ENCODE results near the gene DACT2.
"Not testable (repeated sequence)": the region's sequence is repeated elsewhere in the genome, so short reads cannot be mapped to it uniquely, and the experiment has no call there.

The DACT2 gene, protein sequence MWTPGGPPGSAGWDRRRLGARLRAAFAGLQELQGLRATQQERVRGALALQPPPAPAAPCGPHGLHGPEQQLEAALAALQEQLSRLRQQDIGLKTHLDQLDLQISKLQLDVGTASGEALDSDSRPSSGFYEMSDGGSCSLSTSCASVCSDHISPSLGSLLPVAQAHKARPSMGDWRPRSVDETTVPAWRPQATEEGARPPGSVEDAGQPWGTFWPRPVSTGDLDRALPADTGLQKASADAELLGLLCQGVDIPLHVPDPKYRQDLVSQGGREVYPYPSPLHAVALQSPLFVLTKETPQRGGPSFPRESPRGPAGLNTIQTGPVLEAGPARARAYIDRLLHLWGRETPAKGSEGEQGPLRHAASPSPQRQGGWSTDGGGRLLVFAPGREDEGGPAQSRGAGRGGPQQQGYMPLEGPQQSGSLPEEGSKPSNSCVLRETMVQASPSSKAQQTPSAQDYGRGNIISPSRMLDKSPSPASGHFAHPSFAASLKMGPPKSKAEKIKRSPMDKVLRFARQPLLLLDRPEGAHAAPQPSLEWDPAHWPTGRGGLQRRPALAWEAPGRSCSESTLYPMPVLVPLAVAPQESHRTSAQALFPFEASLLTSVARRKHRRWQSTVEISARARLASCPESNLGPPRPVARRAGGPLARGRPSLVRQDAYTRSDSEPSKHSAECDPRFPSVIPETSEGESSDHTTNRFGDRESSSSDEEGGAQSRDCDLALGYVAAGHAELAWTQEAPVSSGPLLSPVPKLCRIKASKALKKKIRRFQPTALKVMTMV

GRCh38 chr6:168319279-168320111, at the start of gene DACT2:
Gene DACT2, minus strand, starts transcription at chr6:168319777. Its CDS starts 144 bp downstream, at chr6:168319633.
- no peak for DNase-seq

DNA sequence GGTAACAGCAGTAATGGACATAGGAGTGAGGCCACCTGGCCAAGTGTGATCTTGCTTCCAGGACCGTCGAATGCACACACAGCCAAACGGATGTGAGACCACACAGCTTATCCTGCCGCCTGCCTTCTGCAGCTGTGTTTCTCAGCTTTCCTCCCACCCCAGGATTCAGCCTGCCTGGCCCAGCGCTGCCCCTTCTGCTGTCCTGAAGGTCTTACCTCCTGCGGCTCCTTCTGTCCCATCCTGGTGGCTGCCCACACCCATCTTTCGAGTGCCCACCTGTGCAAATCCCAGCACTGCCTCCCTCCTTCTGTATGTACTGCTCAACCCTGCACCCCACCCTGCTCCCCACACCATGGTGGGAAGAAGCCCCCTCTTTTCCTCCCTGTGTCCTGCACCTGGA, 49.4 kb upstream of the DACT2 start:
- DNase-seq: no peak

DNA sequence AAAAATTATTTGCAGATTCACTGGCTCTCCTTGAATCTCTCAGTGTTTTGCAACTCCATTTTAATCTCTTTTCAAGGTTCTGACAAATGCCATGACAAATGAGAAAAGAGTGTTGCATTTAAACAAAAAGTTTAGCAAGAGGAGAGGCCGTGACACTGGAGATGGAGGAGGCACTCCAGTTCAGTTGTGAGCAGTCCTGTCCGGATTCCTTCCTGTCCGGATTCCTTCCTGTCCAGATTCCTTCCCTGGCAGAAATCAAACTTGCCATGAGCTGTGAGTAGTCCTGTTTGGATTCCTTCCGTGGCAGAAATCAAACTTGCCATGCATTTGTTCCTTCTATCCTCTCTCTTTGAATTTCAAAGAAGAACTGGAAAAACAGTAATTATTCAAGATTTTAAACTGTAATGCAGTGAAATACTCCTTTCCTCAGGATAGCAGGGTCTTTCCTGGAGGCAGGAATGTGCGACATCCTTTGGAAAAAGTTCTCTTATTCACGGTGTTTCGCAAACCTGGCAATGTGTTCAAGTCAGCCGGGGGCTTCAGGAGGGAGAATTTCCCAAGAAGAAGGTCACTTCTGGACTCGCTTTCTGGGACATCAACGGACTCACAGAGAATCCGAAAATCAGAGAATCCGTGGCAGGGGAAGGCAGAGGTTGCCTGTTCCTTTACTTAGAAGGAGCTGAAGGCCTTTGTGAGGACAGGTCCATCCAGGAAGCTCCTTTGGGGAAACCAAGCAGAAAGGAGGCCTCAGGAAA, 48.7 kb upstream of the DACT2 start:
- no peak for DNase-seq

GRCh38 chr6:168367285-168367751, 47.7 kb upstream of the DACT2 start:
- DNase-seq: no peak

- DNase-seq: no peak
Observed at GRCh38 chr6:168366473-168366872, 46.9 kb upstream of the DACT2 start.

- no peak for DNase-seq
Observed at GRCh38 chr6:168365422-168366165, 46.0 kb upstream of the DACT2 start.

- DNase-seq: no peak
Observed at GRCh38 chr6:168364793-168365421, 45.3 kb upstream of the DACT2 start.

DNA sequence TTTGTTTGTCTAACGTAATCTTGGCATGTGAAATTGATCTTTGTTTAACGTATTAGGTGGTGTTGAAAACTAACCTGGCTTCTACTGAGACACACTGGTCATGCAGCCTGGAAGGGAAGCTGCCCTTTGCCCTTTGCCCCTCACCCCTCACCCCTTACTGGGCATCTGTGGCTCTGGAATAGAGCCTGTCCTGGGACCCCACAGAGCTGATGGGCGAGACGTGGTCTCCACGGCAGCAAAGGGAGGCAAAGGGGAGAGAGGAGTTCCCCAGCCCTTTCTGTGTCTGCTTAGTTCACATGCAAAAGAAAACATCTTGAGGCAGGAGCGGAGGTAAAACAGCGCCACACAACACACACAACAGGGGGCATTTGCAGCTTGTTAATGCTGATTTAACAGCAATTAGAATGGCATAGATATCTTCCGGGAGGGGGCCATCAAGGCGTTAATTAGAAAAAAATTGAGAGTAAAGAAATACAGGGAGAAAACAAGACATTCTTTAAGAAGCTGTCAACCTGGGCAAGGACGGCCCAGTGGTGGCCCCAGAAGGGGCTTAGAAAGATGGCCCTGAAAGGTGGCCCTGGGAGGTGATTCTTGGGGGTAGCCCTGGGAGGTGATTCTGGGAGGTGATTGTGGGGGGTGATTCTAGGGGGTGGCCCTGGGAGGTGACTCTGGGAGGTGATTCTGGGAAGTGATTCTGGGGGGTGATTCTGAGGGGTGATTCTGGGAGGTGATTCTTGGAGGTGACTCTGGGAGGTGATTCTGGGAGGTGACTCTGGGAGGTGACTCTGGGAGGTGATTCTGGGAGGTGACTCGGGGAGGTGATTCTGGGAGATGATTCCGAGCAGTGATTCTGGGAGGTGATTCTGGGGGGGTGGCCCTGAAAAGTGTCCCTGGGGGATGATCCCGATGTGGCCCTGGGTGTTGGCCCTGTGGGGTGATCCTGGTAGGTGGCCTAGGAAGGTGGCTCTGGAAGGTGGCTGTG, 44.5 kb upstream of the DACT2 start:
- no peak for DNase-seq

DNA sequence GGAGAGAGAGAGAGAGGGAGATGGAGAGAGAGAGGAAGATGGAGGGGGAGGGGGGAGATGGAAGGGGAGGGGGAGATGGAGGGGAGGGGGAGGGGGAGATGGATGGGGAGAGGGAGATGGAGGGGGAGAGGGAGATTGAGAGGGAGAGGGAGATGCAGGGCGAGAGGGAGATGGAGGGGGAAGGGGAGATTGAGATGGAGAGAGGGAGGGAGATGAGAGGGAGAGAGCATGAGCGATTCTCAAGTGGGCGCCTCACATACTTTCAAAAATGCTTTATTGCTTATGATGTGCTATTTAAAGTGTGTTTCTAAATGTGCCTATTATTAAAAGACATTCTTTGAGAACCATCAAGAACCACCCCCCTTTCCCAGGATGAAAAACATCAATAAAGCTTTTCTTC, 43.7 kb upstream of the DACT2 start:
- DNase-seq: no peak

DNA sequence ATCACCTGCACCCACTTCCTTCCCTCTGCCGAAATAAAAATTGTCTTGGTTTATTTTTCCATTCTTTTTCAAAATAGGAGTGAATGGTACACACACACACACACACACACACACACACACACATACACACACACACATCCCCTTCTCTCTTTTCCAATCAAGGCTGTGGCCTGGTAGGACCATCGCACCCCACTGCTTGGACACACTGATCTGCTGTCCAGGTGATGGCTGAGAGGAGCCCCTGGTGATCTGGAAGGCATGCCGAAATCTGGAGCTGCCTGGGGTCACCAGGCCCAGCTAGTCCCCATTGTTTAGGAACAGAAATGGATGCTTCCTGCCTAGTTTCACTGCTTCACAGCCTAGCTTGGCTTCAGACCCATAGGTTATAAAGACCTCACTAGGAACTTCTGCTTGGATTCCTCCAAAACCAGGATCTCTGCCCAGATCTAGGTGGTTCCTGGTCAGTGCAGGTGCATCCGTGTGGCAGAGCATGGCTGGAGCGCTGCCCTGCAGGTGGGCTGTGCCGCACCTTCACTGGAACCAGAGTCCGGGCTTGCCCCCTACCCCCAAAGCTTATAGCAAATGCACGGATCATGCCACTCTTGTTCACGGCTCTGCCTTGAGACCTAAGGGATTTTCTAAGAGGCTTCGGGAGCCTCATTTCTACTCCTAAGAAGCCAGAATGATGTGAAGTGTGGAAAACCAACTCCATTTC, 42.9 kb upstream of the DACT2 start:
- no peak for DNase-seq

- no peak for DNase-seq
Observed at GRCh38 chr6:168361766-168362165, 42.2 kb upstream of the DACT2 start.

- DNase-seq: no peak
Observed at GRCh38 chr6:168359794-168360193, 40.2 kb upstream of the DACT2 start.

- no peak for DNase-seq
Observed at GRCh38 chr6:168358842-168359420, 39.4 kb upstream of the DACT2 start.

DNA sequence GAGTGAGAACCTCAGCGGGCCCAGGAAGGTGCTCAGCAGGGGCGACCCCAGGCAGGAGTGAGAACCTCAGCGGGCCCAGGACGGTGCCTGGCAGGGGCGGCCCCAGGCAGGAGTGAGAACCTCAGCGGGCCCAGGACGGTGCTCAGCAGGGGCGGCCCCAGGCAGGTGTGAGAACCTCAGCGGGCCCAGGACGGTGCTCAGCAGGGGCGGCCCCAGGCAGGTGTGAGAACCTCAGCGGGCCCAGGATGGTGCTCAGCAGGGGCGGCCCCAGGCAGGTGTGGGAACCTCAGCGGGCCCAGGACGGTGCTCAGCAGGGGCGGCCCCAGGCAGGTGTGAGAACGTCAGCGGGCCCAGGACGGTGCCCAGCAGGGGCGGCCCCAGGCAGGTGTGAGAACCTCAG, 37.3 kb upstream of the DACT2 start:
- DNase-seq: not testable (repeated sequence)

GRCh38 chr6:168355716-168356522, 36.3 kb upstream of the DACT2 start:
- DNase-seq: no peak

GRCh38 chr6:168354338-168354737, 34.8 kb upstream of the DACT2 start:
- no peak for DNase-seq

DNA sequence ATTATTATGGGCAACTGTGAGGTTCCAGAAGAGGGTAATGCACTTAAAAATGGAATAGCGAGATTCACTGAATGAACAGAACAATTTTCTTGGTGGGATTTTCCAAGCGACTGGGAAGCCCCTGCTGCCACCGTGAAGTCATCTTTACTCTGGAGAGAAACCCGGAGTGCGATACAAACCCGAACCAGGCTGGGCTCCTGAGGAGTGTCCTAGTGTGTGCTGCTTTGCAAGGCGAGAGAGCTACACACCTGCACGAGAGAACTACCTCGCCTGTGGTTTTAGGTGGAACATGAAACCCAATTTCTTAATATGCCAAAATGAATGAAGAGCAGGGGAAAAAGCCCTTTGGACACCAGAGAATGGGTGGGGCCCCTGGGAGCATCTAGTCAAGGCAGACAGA, 33.5 kb upstream of the DACT2 start:
- DNase-seq: no peak

DNA sequence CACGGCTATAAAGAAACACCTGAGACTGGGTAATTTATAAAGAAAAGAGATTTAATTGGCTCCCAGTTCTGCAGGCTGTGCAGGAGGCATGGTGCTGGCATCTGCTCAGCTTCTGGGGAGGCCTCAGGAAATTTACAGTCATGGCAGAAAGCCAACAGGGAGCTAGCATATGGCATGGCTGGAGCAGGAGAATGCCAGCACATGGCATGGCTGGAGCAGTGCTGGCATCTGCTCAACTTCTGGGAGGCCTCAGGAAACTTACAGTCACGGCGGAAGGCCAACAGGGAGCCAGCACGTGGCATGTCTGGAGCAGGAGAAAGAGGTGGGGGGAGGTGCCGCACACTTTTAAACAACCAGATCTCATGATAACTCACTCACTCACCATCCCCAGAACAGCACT, 32.5 kb upstream of the DACT2 start:
- DNase-seq: no peak
